ENCODE results near the gene RPUSD4. TPM values are rescaled to one million over a fixed set of nuclear protein-coding genes. Genes with fewer than 3 reads are reported as not detected.

Gene RPUSD4
- total RNA-seq, 4 donors from 2014 or later = 15.0 to 19.9 (median 17.6) TPM

DNA sequence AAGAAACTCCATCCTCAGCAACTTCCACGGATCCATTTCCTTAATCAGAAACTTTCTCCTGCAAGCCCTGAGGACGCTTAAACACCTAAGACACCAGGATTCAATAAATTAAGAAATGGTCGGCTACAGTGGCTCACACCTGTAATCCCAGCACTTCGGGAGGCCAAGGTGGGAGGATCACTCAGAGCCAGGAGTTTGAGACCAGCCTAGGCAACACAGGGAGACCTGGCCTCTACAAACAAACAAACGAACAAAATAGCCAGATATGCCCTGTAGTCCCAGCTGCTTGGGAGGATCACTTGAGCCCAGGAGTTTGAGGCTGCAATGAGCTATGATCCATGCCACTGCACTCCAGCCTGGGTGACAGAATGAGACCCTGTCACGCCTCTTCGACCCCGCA lies 46.7 kb downstream of the RPUSD4 start:
- DNase-seq (ENCODE audit: extremely low spot score) = no peak
- no peak overlapping the region for H3K4me3 ChIP-seq
- peaks cover 0 to 28% (median 27%) of the 10 kb centered on the region in 4 donors for H3K4me1 ChIP-seq
- no peaks in the 10 kb centered on the region for H3K27me3 ChIP-seq
- no peak for TF ChIP-seq EP300 (IDR thresholded peaks at IDR 0.05)
- TF ChIP-seq, protein P1, sequence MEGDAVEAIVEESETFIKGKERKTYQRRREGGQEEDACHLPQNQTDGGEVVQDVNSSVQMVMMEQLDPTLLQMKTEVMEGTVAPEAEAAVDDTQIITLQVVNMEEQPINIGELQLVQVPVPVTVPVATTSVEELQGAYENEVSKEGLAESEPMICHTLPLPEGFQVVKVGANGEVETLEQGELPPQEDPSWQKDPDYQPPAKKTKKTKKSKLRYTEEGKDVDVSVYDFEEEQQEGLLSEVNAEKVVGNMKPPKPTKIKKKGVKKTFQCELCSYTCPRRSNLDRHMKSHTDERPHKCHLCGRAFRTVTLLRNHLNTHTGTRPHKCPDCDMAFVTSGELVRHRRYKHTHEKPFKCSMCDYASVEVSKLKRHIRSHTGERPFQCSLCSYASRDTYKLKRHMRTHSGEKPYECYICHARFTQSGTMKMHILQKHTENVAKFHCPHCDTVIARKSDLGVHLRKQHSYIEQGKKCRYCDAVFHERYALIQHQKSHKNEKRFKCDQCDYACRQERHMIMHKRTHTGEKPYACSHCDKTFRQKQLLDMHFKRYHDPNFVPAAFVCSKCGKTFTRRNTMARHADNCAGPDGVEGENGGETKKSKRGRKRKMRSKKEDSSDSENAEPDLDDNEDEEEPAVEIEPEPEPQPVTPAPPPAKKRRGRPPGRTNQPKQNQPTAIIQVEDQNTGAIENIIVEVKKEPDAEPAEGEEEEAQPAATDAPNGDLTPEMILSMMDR (IDR thresholded peaks at IDR 0.05) = no peak
- no peak for TF ChIP-seq POLR2A (IDR thresholded peaks at IDR 0.05; ENCODE audit: low read depth)
- TF ChIP-seq POLR2AphosphoS5 (IDR thresholded peaks at IDR 0.05) = no peak
- no peaks in the 10 kb centered on the region for H3K36me3 ChIP-seq
- WGBS = 90% methylated on average over 8 of the region's 8 CpGs
- H3K9me3 ChIP-seq = no peaks in the 10 kb centered on the region
- intact Hi-C loops (cut with DNase I) = no loop called here
- no peak overlapping the region for H3K27ac ChIP-seq (replicated peaks in 1 of 4)

DNA sequence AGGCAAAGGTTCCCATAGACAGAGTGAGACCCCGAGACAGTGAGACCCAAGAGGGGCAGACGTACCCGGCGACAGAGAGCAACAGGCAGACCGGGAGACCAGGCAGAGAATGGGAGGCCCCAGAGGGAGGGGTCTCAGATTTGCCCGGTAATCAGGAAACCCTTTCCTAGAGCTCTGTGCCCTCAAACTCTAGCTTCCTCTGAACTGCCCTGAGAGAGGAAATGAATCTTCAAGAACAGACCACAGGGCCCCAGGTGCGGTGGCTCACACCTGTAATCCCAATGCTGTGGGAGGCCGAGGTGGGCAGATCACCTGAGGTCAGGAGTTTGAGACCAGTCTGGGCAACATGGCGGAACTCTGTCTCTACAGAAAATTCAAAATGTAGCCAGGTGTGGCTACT lies 47.7 kb downstream of the RPUSD4 start:
- WGBS = 84% methylated on average over 9 of the region's 9 CpGs
- H3K9me3 ChIP-seq = no peaks in the 10 kb centered on the region
- intact Hi-C loops (cut with DNase I) = no loop called here
- TF ChIP-seq EP300 (IDR thresholded peaks at IDR 0.05) = no peak
- TF ChIP-seq, protein P1 (IDR thresholded peaks at IDR 0.05) = no peak
- no peak for TF ChIP-seq POLR2A (IDR thresholded peaks at IDR 0.05; ENCODE audit: low read depth)
- no peak for TF ChIP-seq POLR2AphosphoS5 (IDR thresholded peaks at IDR 0.05)
- H3K36me3 ChIP-seq = no peaks in the 10 kb centered on the region
- no peaks in the 10 kb centered on the region for H3K27me3 ChIP-seq
- H3K4me1 ChIP-seq = peaks cover 0 to 28% (median 27%) of the 10 kb centered on the region in 4 donors
- H3K4me3 ChIP-seq = no peak overlapping the region
- DNase-seq (ENCODE audit: extremely low spot score) = no peak
- peak overlapping the region in 3 of 4 donors; percentile 56 to 70 (median 63) for H3K27ac ChIP-seq (replicated peaks in 1 of 4)

DNA sequence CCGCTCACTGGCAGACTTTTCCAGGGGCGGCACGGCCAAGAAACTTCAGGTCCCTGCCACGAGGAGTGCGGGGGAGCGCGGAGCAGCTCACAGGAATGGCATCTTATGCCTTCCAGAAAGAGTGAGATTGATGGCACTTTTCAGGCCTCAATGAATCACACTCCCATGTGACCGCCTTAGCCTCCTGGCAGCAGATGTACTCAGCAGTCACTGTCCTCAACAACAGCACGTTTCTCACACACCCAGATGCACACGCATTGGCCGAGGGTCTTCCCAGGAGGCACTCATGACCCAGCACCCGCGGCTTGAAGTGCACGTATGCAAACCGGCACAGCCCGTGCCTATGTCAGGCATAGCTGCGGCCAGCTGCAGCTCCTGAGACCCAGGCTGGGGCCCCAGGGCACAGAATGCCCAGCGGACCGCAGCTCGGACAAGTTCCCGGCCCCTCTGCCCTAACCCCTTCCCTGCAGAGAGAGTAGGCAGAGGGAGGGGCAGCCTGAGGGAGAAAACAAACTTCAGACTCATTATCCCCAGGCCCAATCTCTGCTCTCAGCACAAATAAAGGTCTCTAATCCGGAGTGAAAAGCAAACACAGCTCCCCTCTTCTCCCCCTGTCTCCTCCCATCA lies 48.3 kb downstream of the RPUSD4 start:
- peaks cover 0 to 29% (median 28%) of the 10 kb centered on the region in 4 donors for H3K4me1 ChIP-seq
- no peaks in the 10 kb centered on the region for H3K27me3 ChIP-seq
- DNase-seq (ENCODE audit: extremely low spot score) = no peak
- H3K36me3 ChIP-seq = no peaks in the 10 kb centered on the region
- no peak overlapping the region for H3K4me3 ChIP-seq
- 74% methylated on average over 8 of the region's 22 CpGs for WGBS
- intact Hi-C loops (cut with DNase I) = no loop called here
- peak; percentile 83 for TF ChIP-seq POLR2AphosphoS5 (IDR thresholded peaks at IDR 0.05)
- TF ChIP-seq, protein P1 (IDR thresholded peaks at IDR 0.05) = peak in 2 of 3 experiments; percentile 13 to 47
- no peak for TF ChIP-seq POLR2A (IDR thresholded peaks at IDR 0.05; ENCODE audit: low read depth)
- TF ChIP-seq EP300 (IDR thresholded peaks at IDR 0.05) = no peak
- peak overlapping the region; percentile 56 to 72 (median 66) for H3K27ac ChIP-seq (replicated peaks in 1 of 4)
- no peaks in the 10 kb centered on the region for H3K9me3 ChIP-seq

DNA sequence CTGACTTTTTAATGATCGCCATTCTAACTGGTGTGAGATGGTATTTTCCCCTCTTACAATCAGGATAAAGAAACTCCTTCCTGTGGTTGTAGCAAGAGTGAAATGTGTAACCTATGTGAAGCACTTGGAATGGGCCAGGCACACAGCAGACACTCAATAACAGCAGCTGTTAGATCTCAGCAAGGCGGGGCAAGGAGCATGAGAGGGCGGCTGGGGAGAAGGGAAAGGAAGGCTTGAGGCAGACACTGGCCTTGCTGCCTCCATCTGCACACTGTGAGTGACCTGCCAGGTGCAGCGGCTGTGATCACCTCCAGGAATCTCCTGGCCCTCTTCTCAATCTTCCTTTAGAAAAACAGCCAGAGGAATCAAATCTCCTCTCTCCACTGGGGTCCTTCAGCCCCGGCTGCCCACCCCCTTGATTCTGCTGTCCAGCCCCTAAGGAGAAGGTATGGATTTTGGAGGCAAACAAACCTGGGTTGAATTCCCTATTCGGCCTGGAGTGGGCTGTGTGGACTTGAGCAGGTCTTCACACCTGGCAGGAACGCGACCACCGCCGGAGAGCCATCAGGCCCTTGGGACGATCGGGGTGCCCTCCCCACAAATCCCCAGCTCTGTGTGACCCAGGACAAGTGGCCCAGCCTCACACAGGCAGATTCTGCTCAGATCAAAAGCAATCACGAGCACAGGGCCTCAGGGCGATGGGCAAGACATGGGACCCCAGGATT lies 49.0 kb downstream of the RPUSD4 start:
- WGBS = 82% methylated on average over 11 of the region's 14 CpGs
- no peaks in the 10 kb centered on the region for H3K27me3 ChIP-seq
- TF ChIP-seq POLR2AphosphoS5 (IDR thresholded peaks at IDR 0.05) (no peak), POLR2A (IDR thresholded peaks at IDR 0.05; ENCODE audit: low read depth) (no peak), EP300 (IDR thresholded peaks at IDR 0.05) (no peak)
- TF ChIP-seq, protein P1 (IDR thresholded peaks at IDR 0.05) = no peak
- intact Hi-C loops (cut with DNase I) = no loop called here
- DNase-seq (ENCODE audit: extremely low spot score) = no peak
- H3K4me3 ChIP-seq = no peak overlapping the region
- H3K27ac ChIP-seq (replicated peaks in 1 of 4) = peak overlapping the region; percentile 41 to 72 (median 66)
- H3K36me3 ChIP-seq = no peaks in the 10 kb centered on the region
- H3K4me1 ChIP-seq = peaks cover 0 to 36% (median 28%) of the 10 kb centered on the region in 4 donors
- no peaks in the 10 kb centered on the region for H3K9me3 ChIP-seq

Measured in esophagus muscularis mucosa (tissue), 4 donors.